AG08395 (cell line): ENCODE data around the gene JAK2.
A peak's percentile ranks its signal among the peaks of the same experiment; 100 is the strongest.
"Not testable (repeated sequence)": the region's sequence is repeated elsewhere in the genome, so short reads cannot be mapped to it uniquely, and the experiment has no call there.

ENCODE experiments used
- DNase-seq: peaks from one replicate; pipeline ENCODE4 v3.0.0; 2012; ENCODE audit warnings: mixed read lengths, low spot score

The JAK2 gene

GRCh38 chr9:4980086-4980727, 4.9 kb upstream of the JAK2 start:
- no peak for DNase-seq

- DNase-seq: no peak
These were observed 2.2 kb upstream of the JAK2 start for GRCh38 chr9:4982721-4983482.

- no peak for DNase-seq
These were observed 1.4 kb upstream of the JAK2 start for GRCh38 chr9:4983601-4984165.

- peak; percentile 34 for DNase-seq
These were observed 876 bp upstream of the JAK2 start for GRCh38 chr9:4984171-4984620.

GRCh38 chr9:4985386-4986266, 554 bp downstream of the JAK2 start:
- DNase-seq: no peak

- DNase-seq: no peak
These were observed 1.2 kb downstream of the JAK2 start for GRCh38 chr9:4986296-4986695.

- DNase-seq: no peak
These were observed 1.7 kb downstream of the JAK2 start for GRCh38 chr9:4986783-4987182.

- DNase-seq: peak; percentile 52
These were observed 2.9 kb downstream of the JAK2 start for GRCh38 chr9:4987961-4988421.

- DNase-seq: no peak
These were observed 7.8 kb downstream of the JAK2 start for GRCh38 chr9:4992872-4993271.

GRCh38 chr9:4994166-4994890, 9.3 kb downstream of the JAK2 start:
- no peak for DNase-seq

GRCh38 chr9:4997196-4997595, 12.1 kb downstream of the JAK2 start:
- no peak for DNase-seq

- DNase-seq: no peak
These were observed 12.6 kb downstream of the JAK2 start for GRCh38 chr9:4997631-4998030.

GRCh38 chr9:5002811-5003210, 17.7 kb downstream of the JAK2 start:
- DNase-seq: peak; percentile 20

GRCh38 chr9:5004481-5004880, 19.4 kb downstream of the JAK2 start:
- DNase-seq: no peak

GRCh38 chr9:5008202-5008601, 23.1 kb downstream of the JAK2 start:
- no peak for DNase-seq

- no peak for DNase-seq
These were observed 28.3 kb downstream of the JAK2 start for GRCh38 chr9:5013374-5013773.

- DNase-seq: no peak
These were observed 30.9 kb downstream of the JAK2 start for GRCh38 chr9:5015934-5016333.

GRCh38 chr9:5025416-5025815, 40.3 kb downstream of the JAK2 start:
- no peak for DNase-seq

GRCh38 chr9:5031941-5032340, 46.9 kb downstream of the JAK2 start:
- not testable (repeated sequence) for DNase-seq

GRCh38 chr9:5040730-5041389, 55.8 kb downstream of the JAK2 start:
- no peak for DNase-seq
